HCT116 (cell line): ENCODE measurements around the gene CPA2.
"Not testable (repeated sequence)": the region's sequence is repeated elsewhere in the genome, so short reads cannot be mapped to it uniquely, and the experiment has no call there.

Experiments
- CTCF ChIP-seq, 3 experiments: fragments of 200-600 bp in 1 of 3; sonication (generic) in 1 of 3; IDR thresholded peaks in 2 of 3; conservative IDR thresholded peaks in 1 of 3; 2 replicates each; pipeline ENCODE4 v1.5.1; 2012 to 2017; ENCODE audit warnings: low read depth in 2 of 3, low read length in 2 of 3, antibody characterized with exemption in 1 of 3, borderline replicate concordance in 1 of 3, control low read depth in 1 of 3, mild to moderate bottlenecking in 1 of 3, mixed read lengths in 1 of 3, mixed run types in 1 of 3, moderate library complexity in 1 of 3; ENCODE audit not compliant: insufficient read depth in 1 of 3
- SIN3A ChIP-seq: IDR thresholded peaks from 2 replicates; pipeline ENCODE4 v1.6.1; 2012; ENCODE audit warnings: low read depth
- ZFX ChIP-seq: fragments of 450-650 bp; IDR thresholded peaks from 2 replicates; pipeline ENCODE4 v1.6.1; 2017

GRCh38 chr7:130246491-130246890 lies 20.2 kb upstream of the CPA2 start:
- TF ChIP-seq SIN3A; ZFX; CTCF (IDR thresholded peaks at IDR 0.05 in 2 of 3, conservative IDR thresholded peaks at IDR 0.05 in 1 of 3; ENCODE audit: borderline replicate concordance in 1 of 3, insufficient read depth in 1 of 3, low read depth in 2 of 3, low read length in 2 of 3): not testable (repeated sequence)
